IMR-90 (cell line): ENCODE measurements around the gene GRAMD4.

Experiments used
- BHLHE40 ChIP-seq: fragments of 150-350 bp; IDR thresholded peaks from 2 replicates; pipeline ENCODE4 v1.6.1; 2016; ENCODE audit warnings: mild to moderate bottlenecking, low read depth, low read length
- CEBPB ChIP-seq: IDR thresholded peaks from 2 replicates; pipeline ENCODE4 v1.6.1; 2012; ENCODE audit warnings: low read depth, low read length, improper control_type of control experiment
- CHD1 ChIP-seq: IDR thresholded peaks from 2 replicates; pipeline ENCODE4 v1.6.1; 2012; ENCODE audit warnings: low read depth, low read length, improper control_type of control experiment
- MAFK ChIP-seq: IDR thresholded peaks from 2 replicates; pipeline ENCODE4 v1.6.1; 2012; ENCODE audit warnings: low read depth, low read length, improper control_type of control experiment
- MAZ ChIP-seq: IDR thresholded peaks from 2 replicates; pipeline ENCODE4 v1.6.1; 2012; ENCODE audit warnings: low read depth, mild to moderate bottlenecking, low read length, improper control_type of control experiment, moderate library complexity, borderline replicate concordance
- MXI1 ChIP-seq: IDR thresholded peaks from 2 replicates; pipeline ENCODE4 v1.6.1; 2012; ENCODE audit warnings: low read depth, mild to moderate bottlenecking, low read length, moderate library complexity, borderline replicate concordance
- NFE2L2 ChIP-seq: fragments of 150-350 bp; IDR thresholded peaks from 2 replicates; pipeline ENCODE4 v1.6.1; 2016; ENCODE audit warnings: low read depth, mild to moderate bottlenecking, low read length
- POLR2A ChIP-seq: IDR thresholded peaks from 2 replicates; pipeline ENCODE4 v1.6.1; 2012; ENCODE audit warnings: mild to moderate bottlenecking, low read depth, low read length
- RAD21 ChIP-seq: IDR thresholded peaks from 2 replicates; pipeline ENCODE4 v1.6.1; 2012; ENCODE audit warnings: low read length, improper control_type of control experiment
- RFX5 ChIP-seq: IDR thresholded peaks from 2 replicates; pipeline ENCODE4 v1.8.0; 2012; ENCODE audit warnings: low read depth, mild to moderate bottlenecking, low read length, moderate library complexity
- SMC3 ChIP-seq: fragments of 150-350 bp; IDR thresholded peaks from 2 replicates; pipeline ENCODE4 v1.6.1; 2016; ENCODE audit warnings: low read depth, mild to moderate bottlenecking, antibody characterized with exemption, low read length, moderate library complexity
- TF ChIP-seq, protein P1 (sequence below): conservative IDR thresholded peaks from 2 replicates; pipeline ENCODE4 v1.5.1; 2012; ENCODE audit warnings: mild to moderate bottlenecking, low read depth, low read length, improper control_type of control experiment
- TF ChIP-seq, protein P2 (sequence below): fragments of 150-350 bp; IDR thresholded peaks from 2 replicates; pipeline ENCODE4 v1.6.1; 2016; ENCODE audit warnings: low read depth, mild to moderate bottlenecking, low read length, moderate library complexity, borderline replicate concordance

DNA sequence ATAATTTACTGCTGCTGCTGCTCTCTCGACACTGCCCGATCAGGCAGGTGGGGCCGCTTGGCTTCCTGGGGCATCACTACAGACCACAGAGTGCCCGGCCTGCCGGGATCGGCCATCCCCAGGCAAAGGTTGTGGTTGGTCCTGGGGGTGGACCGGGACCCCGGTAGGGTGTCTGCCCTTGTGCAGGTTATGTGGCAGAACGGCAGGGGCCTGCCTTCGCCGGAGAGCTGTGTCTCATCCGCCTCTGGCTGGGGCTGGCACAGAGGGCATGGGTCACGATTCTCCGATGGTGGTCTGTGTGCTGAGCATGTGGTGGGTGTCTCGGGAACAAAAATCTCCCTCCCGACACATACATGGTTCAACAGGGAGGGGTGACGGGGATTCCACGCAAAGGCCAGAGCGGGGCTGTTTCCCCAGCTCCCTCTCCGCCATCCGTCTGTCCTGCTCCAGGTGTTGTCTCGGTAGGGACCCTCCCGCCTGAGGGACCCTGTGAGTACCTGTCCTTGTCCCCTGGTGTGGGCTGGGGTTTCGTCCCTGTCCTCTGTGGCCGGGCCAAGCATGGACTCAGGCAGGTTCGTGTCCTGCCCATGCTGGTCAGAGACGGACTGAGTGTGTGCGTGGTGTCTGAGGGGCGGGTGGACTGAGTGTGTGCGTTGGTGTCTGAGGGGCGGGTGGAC is 7.8 kb downstream of the GRAMD4 start:
- TF ChIP-seq, protein P1, sequence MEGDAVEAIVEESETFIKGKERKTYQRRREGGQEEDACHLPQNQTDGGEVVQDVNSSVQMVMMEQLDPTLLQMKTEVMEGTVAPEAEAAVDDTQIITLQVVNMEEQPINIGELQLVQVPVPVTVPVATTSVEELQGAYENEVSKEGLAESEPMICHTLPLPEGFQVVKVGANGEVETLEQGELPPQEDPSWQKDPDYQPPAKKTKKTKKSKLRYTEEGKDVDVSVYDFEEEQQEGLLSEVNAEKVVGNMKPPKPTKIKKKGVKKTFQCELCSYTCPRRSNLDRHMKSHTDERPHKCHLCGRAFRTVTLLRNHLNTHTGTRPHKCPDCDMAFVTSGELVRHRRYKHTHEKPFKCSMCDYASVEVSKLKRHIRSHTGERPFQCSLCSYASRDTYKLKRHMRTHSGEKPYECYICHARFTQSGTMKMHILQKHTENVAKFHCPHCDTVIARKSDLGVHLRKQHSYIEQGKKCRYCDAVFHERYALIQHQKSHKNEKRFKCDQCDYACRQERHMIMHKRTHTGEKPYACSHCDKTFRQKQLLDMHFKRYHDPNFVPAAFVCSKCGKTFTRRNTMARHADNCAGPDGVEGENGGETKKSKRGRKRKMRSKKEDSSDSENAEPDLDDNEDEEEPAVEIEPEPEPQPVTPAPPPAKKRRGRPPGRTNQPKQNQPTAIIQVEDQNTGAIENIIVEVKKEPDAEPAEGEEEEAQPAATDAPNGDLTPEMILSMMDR: no peak
- no peak for TF ChIP-seq BHLHE40
- TF ChIP-seq POLR2A: no peak
- TF ChIP-seq RAD21: no peak
- no peak for TF ChIP-seq RFX5
- TF ChIP-seq, protein P2, sequence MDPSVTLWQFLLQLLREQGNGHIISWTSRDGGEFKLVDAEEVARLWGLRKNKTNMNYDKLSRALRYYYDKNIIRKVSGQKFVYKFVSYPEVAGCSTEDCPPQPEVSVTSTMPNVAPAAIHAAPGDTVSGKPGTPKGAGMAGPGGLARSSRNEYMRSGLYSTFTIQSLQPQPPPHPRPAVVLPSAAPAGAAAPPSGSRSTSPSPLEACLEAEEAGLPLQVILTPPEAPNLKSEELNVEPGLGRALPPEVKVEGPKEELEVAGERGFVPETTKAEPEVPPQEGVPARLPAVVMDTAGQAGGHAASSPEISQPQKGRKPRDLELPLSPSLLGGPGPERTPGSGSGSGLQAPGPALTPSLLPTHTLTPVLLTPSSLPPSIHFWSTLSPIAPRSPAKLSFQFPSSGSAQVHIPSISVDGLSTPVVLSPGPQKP: no peak
- no peak for TF ChIP-seq SMC3
- no peak for TF ChIP-seq MAZ
- no peak for TF ChIP-seq CHD1
- TF ChIP-seq MAFK: no peak
- TF ChIP-seq MXI1: no peak
- TF ChIP-seq NFE2L2: no peak
- TF ChIP-seq CEBPB: no peak
